ENCODE measurements around the gene ARID5B.
A peak's percentile ranks its signal among the peaks of the same experiment; 100 is the strongest.
"Not testable (repeated sequence)": the region's sequence is repeated elsewhere in the genome, so short reads cannot be mapped to it uniquely, and the experiment has no call there.

The ARID5B gene

GRCh38 chr10:61971003-61971325 lies 69.5 kb downstream of the ARID5B start:
- no peak for DNase-seq

DNA sequence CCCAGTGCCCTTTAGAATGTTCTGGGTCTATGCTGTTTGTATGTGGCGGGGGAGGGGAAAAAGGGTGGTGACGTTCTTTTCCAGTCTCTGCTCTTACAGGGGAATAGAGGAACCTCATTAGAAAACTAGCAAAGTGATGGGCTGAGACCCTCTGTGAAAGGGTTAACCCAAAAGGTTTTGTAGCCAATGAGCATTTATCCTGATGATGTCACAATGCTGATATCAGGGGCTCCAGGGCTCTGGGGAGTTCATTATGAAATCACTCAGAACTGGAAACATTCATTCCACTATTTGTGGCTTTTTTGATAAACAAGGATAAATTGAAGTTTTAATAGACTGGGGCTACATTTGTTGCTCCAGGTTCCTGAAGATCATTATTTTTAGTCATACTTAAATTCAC lies 71.7 kb downstream of the ARID5B start:
- DNase-seq, result no peak

- DNase-seq, result no peak
Observed at GRCh38 chr10:61973906-61974305, 72.4 kb downstream of the ARID5B start.

DNA sequence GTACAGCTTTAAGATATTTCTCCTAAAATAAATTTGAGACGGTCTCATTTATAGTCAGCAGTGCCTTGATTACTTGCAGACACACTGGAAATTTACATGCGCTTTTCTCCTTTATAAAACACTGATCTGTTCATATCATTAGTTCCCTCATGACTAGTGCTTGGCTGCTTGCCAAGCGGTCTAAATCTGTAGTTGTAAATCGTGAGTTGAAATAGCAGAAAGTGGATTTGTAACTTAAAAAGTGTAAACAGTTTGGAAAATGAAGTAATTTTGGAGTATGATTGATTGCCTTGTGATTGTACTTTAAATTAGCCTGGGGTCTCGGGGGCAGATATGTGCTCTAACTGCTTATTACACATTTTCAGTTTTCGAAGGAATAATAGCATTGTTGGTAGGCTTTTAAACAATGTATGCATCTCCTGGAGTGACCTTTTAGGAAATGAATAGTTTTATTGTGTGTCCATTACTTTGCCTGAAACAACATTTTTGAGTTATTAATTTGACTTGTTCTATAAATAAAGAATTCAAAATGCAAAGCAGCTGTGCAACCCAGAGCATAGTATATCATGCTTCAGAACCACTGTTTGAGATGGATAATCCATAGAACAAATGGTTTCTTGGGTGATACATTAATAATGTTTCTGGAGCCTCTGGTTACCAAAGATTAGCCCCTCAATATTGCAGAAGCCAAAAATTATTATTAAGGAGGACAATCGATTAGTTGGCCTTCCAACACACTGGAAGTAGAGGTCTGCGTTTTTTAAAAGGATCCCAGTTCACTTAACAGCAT lies 73.3 kb downstream of the ARID5B start:
- peak; percentile 74 for DNase-seq

- no peak for DNase-seq
Observed at GRCh38 chr10:61975391-61975932, 74.0 kb downstream of the ARID5B start.

DNA sequence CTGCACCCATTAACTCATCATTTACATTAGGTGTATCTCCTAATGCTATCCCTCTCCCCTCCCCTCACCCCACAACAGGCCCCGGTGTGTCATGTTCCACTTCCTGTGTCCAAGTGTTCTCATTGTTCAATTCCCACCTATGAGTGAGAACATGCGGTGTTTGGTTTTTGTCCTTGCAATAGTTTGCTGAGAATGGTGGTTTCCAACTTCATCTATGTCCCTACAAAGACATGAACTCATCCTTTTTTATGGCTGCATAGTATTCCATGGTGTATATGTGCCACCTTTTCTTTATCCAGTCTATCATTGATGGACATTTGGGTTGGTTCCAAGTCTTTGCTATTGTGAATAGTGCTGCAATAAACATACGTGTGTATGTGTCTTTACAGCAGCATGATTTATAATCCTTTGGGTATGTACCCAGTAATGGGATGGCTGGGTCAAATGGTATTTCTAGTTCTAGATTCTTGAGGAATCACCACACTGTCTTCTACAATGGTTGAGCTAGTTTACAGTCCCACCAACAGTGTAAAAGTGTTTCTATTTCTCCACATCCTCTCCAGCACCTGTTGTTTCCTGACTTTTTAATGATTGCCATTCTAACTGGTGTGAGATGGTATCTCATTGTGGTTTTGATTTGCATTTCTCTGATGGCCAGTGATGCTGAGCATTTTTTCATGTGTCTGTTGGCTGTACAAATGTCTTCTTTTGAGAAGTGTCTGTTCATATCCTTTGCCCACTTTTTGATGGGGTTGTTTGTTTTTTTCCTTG lies 75.6 kb downstream of the ARID5B start:
- DNase-seq, result not testable (repeated sequence)

DNA sequence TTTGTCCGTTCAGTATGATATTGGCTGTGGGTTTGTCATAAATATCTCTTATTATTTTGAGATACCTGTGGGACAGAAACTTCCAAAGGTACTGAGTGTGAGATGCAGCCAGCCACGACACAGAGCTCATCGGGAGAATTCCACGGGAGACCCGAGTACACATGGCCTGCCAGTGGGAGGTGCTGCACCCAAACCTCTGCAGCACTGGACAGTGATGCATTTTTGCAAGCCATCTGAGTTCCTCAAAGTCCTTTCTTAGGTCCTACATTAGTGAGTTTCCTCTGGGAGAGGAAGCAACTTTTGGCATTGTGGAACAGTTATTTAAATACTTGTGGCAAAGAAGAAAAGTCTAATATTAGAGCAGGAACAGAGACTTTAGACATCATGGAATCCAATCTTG lies 77.5 kb downstream of the ARID5B start:
- DNase-seq, result no peak

DNA sequence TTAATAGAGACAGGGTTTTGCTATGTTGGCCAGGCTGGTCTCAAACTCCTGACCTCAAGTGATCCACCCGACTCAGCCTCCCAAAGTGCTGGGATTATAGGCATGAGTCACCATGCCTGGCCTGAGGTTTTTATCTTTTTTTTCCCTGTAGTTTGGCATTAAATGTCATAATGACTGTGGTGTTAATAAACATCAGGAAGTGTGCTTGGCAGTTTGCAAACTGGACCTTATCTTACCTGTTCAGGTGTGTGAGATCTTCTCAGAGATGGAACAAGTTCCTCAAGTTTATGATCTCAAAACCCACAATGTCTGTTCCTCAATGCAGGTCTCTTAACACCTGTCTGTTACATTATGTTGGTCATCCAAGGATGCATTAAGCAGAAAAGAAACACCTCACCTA lies 80.0 kb downstream of the ARID5B start:
- no peak for DNase-seq

DNA sequence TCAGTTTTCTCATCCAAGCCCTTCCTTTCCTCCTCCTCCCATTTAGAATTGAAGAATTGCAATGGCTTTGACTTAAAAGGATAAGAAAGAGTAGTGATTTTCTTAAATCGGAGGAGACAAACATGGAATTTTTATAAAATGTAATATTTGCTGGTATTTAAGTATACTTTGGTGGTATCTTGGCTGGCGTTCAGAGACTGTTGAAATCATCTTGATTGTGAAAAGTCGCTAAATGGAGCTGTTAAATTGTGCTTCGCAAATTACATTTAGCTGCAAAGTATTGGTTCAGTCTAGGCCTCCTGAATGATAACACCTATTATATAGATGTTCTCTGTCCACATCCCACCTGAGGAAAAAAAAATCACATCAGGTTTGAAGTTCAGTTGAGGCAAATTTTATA lies 81.8 kb downstream of the ARID5B start:
- DNase-seq, result no peak

DNA sequence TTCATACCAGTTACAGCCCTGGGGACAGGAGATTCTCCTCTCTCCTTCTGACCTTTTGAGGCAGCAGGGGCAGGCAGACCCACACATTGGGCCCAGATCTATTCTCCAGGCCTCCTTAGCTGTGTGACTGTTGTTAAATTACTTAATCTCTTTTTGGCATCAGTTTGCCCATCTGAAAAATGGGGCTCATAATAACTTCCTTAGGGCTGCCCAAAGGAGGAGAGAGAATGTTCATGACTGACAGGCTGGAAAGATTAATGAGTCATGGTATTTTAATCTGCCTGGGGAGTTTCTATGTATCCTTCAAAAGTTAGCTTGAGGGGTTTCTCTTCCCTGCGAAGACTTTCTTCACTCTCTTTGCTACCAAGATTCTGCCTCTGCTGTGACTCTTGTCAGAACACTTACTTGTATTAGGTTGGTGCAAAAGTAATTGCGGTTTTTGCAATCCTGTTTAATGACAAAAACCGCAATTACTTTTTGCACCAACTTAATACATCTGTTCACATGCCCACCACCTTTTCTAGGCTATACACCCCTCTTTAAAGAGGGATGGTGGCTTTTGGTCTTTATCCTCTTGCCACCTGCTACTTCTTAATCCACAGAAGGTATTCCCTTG lies 83.4 kb downstream of the ARID5B start:
- DNase-seq, result no peak

- DNase-seq, result no peak
Observed at GRCh38 chr10:61985715-61986114, 84.2 kb downstream of the ARID5B start.

DNA sequence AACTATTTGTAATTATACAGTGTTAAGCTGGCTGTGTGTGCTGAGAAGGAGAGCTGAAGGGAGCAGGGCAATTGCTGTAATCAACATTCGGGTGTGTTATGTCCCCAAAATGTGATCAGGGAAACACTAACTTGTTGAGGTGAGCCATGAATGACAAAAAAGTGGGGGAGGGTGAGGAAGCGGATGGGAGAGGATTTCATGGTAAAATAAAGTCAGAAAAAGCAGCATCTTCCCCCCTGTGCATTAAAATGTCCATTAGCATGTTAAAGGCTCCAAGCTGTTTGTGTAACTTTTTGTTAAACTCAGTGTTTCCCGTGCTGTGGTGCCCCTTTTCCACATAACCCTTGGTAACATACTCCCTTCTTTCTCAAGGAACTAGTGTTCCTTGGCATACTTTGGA lies 84.9 kb downstream of the ARID5B start:
- no peak for DNase-seq

DNA sequence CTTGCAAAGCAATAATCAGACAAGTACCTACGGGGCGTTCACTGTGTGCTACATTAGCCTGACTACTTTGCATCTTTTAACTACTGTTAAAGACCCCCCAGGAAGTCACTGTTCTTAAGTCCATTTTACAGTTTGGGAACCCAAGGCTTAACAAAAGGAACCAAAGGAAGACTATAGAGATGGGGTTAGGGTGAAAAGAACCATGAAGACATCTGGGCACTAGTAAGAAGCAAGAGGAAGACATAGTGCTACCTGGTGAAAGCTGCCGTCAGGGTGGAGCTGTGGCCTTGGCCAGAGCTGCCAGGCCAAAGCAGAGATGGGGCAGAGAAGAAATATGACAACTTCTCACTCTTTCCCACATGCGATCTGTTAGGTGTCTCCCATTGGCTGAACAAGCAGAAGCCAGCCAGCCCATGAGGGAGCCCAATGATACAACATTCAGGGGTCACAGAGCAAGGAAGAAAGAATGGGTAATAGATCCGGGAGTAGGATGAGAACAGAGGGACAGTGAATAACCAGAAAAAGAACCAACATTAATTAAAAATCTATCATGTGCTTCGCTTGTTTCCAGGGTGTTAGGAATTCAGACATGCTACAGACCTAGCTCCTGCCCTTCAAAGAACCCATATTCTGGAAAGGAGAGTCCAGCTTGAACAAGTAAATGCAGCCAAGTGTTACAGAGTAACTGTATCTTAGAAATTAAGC lies 85.4 kb downstream of the ARID5B start:
- DNase-seq, result no peak

- DNase-seq, result no peak
Observed at GRCh38 chr10:61987537-61987936, 86.0 kb downstream of the ARID5B start.

GRCh38 chr10:61987951-61988379 lies 86.5 kb downstream of the ARID5B start:
- no peak for DNase-seq

DNA sequence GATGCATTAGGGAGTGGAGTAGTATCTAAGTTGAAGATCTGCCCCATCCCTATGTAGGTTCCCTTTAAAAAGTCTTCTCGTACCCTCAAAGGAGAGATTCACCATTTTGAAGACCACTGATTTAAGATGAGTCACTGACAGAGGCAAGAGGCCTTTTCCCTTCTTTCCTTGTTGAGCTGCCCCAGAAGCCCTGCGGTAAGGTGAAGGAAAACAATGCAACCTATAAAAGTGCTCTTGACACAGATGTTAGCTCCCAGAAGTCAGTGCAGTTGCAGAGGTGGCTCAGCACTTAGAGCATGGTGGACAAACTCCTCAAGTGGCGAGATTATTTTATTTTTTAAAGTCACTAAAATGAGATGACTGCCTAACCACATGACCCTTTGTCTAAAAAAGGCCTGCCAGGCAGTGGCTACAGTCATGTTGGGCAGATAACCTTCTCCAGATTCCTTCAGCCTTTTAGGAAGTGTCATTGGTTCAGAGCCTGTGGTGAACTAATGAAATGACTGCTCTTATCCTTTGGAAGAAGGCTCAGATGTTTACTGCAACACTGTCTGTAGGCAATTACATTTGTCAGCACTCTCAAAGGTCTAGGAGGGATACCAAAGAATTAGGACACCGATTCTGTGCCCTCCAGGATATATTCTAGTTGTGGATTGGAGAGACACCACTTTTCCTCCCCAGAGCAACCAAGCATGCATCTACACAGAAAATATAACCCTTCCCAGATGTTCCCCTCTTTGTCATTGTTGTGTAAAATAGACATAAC lies 88.7 kb downstream of the ARID5B start:
- DNase-seq, result no peak

DNA sequence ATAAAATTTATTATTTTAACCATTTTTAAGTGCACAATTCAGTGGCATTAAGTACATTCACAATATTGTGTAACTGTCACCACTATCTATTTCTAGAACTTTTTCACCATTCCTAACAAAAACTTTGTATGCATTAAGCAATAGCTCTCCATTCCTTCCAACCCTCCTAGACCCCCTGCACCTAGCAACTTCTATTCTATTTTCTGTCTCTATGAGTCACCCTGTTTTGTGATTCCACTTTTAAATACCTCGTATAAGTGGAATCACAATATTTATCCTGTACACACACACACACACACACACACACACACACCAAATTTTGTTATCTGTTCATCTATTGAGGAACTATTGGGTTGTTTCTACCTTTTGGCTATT lies 89.2 kb downstream of the ARID5B start:
- DNase-seq, result no peak

DNA sequence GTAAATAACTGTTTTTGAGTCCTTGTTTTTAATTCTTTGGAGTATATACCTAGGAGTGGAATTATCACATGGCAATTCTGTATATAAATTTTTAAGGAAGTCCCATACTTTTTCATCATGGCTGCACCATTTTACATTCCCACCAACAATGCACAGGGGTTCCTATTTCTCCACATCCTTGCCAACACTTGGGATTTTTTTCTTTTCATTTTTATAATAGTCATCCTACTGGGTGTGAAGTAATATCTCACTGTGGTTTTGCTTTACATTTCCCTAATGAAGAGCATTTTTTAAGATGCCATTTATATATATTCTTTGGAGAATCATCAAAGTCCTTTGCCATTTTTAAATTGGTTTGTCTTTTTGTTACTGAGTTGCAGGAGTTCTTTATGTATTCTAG lies 89.7 kb downstream of the ARID5B start:
- no peak for DNase-seq

DNA sequence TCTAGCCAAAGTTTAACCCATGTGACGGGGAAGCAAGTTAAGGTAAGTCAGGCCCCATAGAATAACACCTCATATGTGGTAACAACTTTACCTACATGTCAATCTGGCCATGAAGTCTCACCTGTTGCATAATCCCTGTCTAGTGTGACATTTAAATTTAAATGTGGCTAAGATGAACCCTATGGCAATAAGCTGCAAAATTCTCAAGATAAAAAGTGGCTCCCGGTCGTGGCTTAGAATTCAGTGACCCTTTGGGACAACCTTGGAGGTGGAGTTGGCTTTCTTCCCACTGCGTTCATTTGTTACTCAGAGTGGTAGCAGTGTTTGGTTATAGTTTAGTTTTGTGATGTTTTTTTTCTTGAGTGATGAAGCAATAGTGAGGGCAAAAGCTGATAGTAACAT lies 90.6 kb downstream of the ARID5B start:
- no peak for DNase-seq

- no peak for DNase-seq
Observed at GRCh38 chr10:61992671-61993668, 91.5 kb downstream of the ARID5B start.

Data from midbrain (tissue), 1 donor.